ENCODE measurements around the gene SENP2. TPM values are rescaled to one million over a fixed set of nuclear protein-coding genes. Genes with fewer than 3 reads are reported as not detected.
"Not testable (repeated sequence)": the region's sequence is repeated elsewhere in the genome, so short reads cannot be mapped to it uniquely, and the experiment has no call there.

Gene SENP2
- total RNA-seq, 1 experiment from 2014 or later = 36.1 TPM

- H3K4me1 ChIP-seq (ENCODE audit: control insufficient read depth in 1 of 2, insufficient read depth in 2 of 2, low read length in 2 of 2) = peaks cover 2 to 24% of the 10 kb centered on the region in 2 experiments; a peak in 3 of 4 replicates
- H3K9ac ChIP-seq (ENCODE audit: low read length) = no peak overlapping the region
- H4K20me1 ChIP-seq (ENCODE audit: insufficient read depth) = no peaks in the 10 kb centered on the region
- POLR2A ChIA-PET = interaction anchor here (1.1 to 1.7 kb wide), 2 partner anchors 28 to 275 kb away, joined by 4 read pairs; no protein-coding TSS in a partner anchor
- TF ChIP-seq EZH2phosphoT487 (IDR thresholded peaks at IDR 0.05; ENCODE audit: borderline replicate concordance) (no peak), POLR2AphosphoS5 (IDR thresholded peaks at IDR 0.05; ENCODE audit: low read depth, low read length) (0 out of 2 replicates have a peak, but pooled peaks have one; percentile 11), ZFX (IDR thresholded peaks at IDR 0.05) (no peak), CBX3 (IDR thresholded peaks at IDR 0.05; ENCODE audit: low read depth) (no peak), JUND (IDR thresholded peaks at IDR 0.05) (no peak), CTCF (IDR thresholded peaks at IDR 0.05 in 2 of 3, conservative IDR thresholded peaks at IDR 0.05 in 1 of 3; ENCODE audit: borderline replicate concordance in 1 of 3, insufficient read depth in 1 of 3, low read depth in 2 of 3, low read length in 2 of 3) (peak; percentile 81 to 100 (median 98)), RAD21 (IDR thresholded peaks at IDR 0.05; ENCODE audit: low read depth) (peak; percentile 93), SP1 (IDR thresholded peaks at IDR 0.05; ENCODE audit: low read depth) (no peak), SIN3A (IDR thresholded peaks at IDR 0.05; ENCODE audit: low read depth) (no peak), REST (IDR thresholded peaks at IDR 0.05; ENCODE audit: low read depth) (no peak), FOSL1 (IDR thresholded peaks at IDR 0.05; ENCODE audit: low read depth) (no peak), EGR1 (IDR thresholded peaks at IDR 0.05; ENCODE audit: low read depth) (no peak), ZNF274 (IDR thresholded peaks at IDR 0.05; ENCODE audit: low read depth, low read length) (no peak)
- peaks cover 10% of the 10 kb centered on the region; the same call in 1 of the 2 replicates for H3K79me2 ChIP-seq (ENCODE audit: insufficient read depth, low read length)
- peaks cover 22 to 35% of the 10 kb centered on the region in 2 experiments; a peak in 3 of 4 replicates for H3K36me3 ChIP-seq (ENCODE audit: control insufficient read depth in 1 of 2, insufficient read depth in 2 of 2, low read length in 2 of 2)
- CTCF ChIA-PET = interaction anchor here (0.5 to 2.9 kb wide), 43 partner anchors 8 to 957 kb away, joined by 3 to 24 read pairs (median 5); partner anchors contain the start of gene SENP2
- H3K4me2 ChIP-seq (ENCODE audit: low read length) = no peak overlapping the region
- RAD21 ChIA-PET (ENCODE audit: low non-redundant PET in 1 of 2, low total read pairs in 2 of 2, uncharacterized antibody in 2 of 2, unreplicated experiment in 2 of 2) = interaction anchor here (0.5 to 1.4 kb wide), 6 partner anchors 21 to 283 kb away, joined by 3 to 5 read pairs (median 4); no protein-coding TSS in a partner anchor
- H3K27me3 ChIP-seq (ENCODE audit: insufficient read depth, low read length) = no peaks in the 10 kb centered on the region
- no peak overlapping the region for H3K4me3 ChIP-seq (replicated peaks in 1 of 2; ENCODE audit: low read depth in 1 of 2, low read length in 2 of 2)
- intact Hi-C loops (cut with micrococcal nuclease) = loop anchor here (1.0 to 5.0 kb wide), 3 partner anchors 247 to 617 kb away; no protein-coding TSS in a partner anchor
- H3K27ac ChIP-seq (ENCODE audit: low read depth, low read length) = no peak overlapping the region
- peak; percentile 60 for DNase-seq (ENCODE audit: low read depth, low spot score)
- ATAC-seq = peak; percentile 85
- BruUV-seq (replicated peaks) = no TSS peak
- no peaks in the 10 kb centered on the region for H3K9me3 ChIP-seq (ENCODE audit: control insufficient read depth in 1 of 2, insufficient read depth in 1 of 2, low read depth in 1 of 2, low read length in 2 of 2)
- no peak overlapping the region for H2AFZ ChIP-seq (ENCODE audit: low read depth, low read length, poor library complexity, severe bottlenecking)
- no peaks in the 10 kb centered on the region for H3K9me2 ChIP-seq (ENCODE audit: insufficient read depth)
Observed at GRCh38 chr3:185659942-185660921, 74.1 kb downstream of the SENP2 start.

GRCh38 chr3:185661296-185661695 is 75.2 kb downstream of the SENP2 start:
- H3K4me1 ChIP-seq (ENCODE audit: control insufficient read depth in 1 of 2, insufficient read depth in 2 of 2, low read length in 2 of 2) = peaks cover 2 to 24% of the 10 kb centered on the region in 2 experiments; a peak in 3 of 4 replicates
- H2AFZ ChIP-seq (ENCODE audit: low read depth, low read length, poor library complexity, severe bottlenecking); H3K4me2 ChIP-seq (ENCODE audit: low read length); H3K9ac ChIP-seq (ENCODE audit: low read length); H3K4me3 ChIP-seq (replicated peaks in 1 of 2; ENCODE audit: low read depth in 1 of 2, low read length in 2 of 2); H4K20me1 ChIP-seq (ENCODE audit: insufficient read depth); DNase-seq (ENCODE audit: low read depth, low spot score); BruUV-seq (replicated peaks); ATAC-seq; H3K9me2 ChIP-seq (ENCODE audit: insufficient read depth); H3K27ac ChIP-seq (ENCODE audit: low read depth, low read length); H3K9me3 ChIP-seq (ENCODE audit: control insufficient read depth in 1 of 2, insufficient read depth in 1 of 2, low read depth in 1 of 2, low read length in 2 of 2); POLR2A ChIA-PET; H3K27me3 ChIP-seq (ENCODE audit: insufficient read depth, low read length): not testable (repeated sequence)
- peaks cover 14 to 25% of the 10 kb centered on the region in 2 experiments; a peak in 3 of 4 replicates for H3K36me3 ChIP-seq (ENCODE audit: control insufficient read depth in 1 of 2, insufficient read depth in 2 of 2, low read length in 2 of 2)
- RAD21 ChIA-PET (ENCODE audit: low non-redundant PET in 1 of 2, low total read pairs in 2 of 2, uncharacterized antibody in 2 of 2, unreplicated experiment in 2 of 2) = interaction anchor here in 1 of 2 experiments (1.4 kb wide), 1 partner anchor 282 kb away, joined by 5 read pairs; no protein-coding TSS in a partner anchor
- CTCF ChIA-PET = interaction anchor here (0.7 to 2.9 kb wide), 18 partner anchors 9 to 581 kb away, joined by 3 to 24 read pairs (median 7); no protein-coding TSS in a partner anchor
- intact Hi-C loops (cut with micrococcal nuclease) = loop anchor here (5.0 kb wide), 2 partner anchors 316 to 616 kb away; no protein-coding TSS in a partner anchor
- peaks cover 10% of the 10 kb centered on the region; the same call in 1 of the 2 replicates for H3K79me2 ChIP-seq (ENCODE audit: insufficient read depth, low read length)
